ENCODE results near the gene CTSV.
"Not testable (repeated sequence)": the region's sequence is repeated elsewhere in the genome, so short reads cannot be mapped to it uniquely, and the experiment has no call there.

The CTSV gene

GRCh38 chr9:97041898-97042297 is 3.0 kb upstream of the CTSV start:
- no peak for DNase-seq (ENCODE audit: low spot score)

GRCh38 chr9:97039514-97039860 is 545 bp upstream of the CTSV start:
- peak; percentile 44 for DNase-seq (ENCODE audit: low spot score)

- not testable (repeated sequence) for DNase-seq (ENCODE audit: low spot score)
Observed at GRCh38 chr9:97023505-97023904, 15.4 kb downstream of the CTSV start.

GRCh38 chr9:97013151-97014132 is 25.5 kb downstream of the CTSV start:
- DNase-seq (ENCODE audit: low spot score), result peak; percentile 47

GRCh38 chr9:97012617-97013016 is 26.3 kb downstream of the CTSV start:
- not testable (repeated sequence) for DNase-seq (ENCODE audit: low spot score)

- DNase-seq (ENCODE audit: low spot score), result not testable (repeated sequence)
Observed at GRCh38 chr9:97002195-97002594, 36.7 kb downstream of the CTSV start.

- DNase-seq (ENCODE audit: low spot score), result not testable (repeated sequence)
Observed at GRCh38 chr9:97001338-97001737, 37.6 kb downstream of the CTSV start.

GRCh38 chr9:97000139-97000787 is 38.7 kb downstream of the CTSV start:
- not testable (repeated sequence) for DNase-seq (ENCODE audit: low spot score)

GRCh38 chr9:96999733-97000132 is 39.2 kb downstream of the CTSV start:
- not testable (repeated sequence) for DNase-seq (ENCODE audit: low spot score)

- DNase-seq (ENCODE audit: low spot score), result not testable (repeated sequence)
Observed at GRCh38 chr9:96997009-96997701, 41.8 kb downstream of the CTSV start.

GRCh38 chr9:96994531-96995016 is 44.4 kb downstream of the CTSV start:
- not testable (repeated sequence) for DNase-seq (ENCODE audit: low spot score)

GRCh38 chr9:96992303-96992702 is 46.6 kb downstream of the CTSV start:
- not testable (repeated sequence) for DNase-seq (ENCODE audit: low spot score)

- DNase-seq (ENCODE audit: low spot score), result not testable (repeated sequence)
Observed at GRCh38 chr9:96989747-96990318, 49.1 kb downstream of the CTSV start.

- not testable (repeated sequence) for DNase-seq (ENCODE audit: low spot score)
Observed at GRCh38 chr9:96984887-96985286, 54.1 kb downstream of the CTSV start.

- DNase-seq (ENCODE audit: low spot score), result not testable (repeated sequence)
Observed at GRCh38 chr9:96984139-96984538, 54.8 kb downstream of the CTSV start.

GRCh38 chr9:96983496-96984122 is 55.3 kb downstream of the CTSV start:
- DNase-seq (ENCODE audit: low spot score), result not testable (repeated sequence)

Data from AG08395 (cell line).